ENCODE data around the gene IL3RA.

GRCh38 chrX:1390621-1391369, 54.2 kb downstream of the IL3RA start:
- TF ChIP-seq, protein P1, sequence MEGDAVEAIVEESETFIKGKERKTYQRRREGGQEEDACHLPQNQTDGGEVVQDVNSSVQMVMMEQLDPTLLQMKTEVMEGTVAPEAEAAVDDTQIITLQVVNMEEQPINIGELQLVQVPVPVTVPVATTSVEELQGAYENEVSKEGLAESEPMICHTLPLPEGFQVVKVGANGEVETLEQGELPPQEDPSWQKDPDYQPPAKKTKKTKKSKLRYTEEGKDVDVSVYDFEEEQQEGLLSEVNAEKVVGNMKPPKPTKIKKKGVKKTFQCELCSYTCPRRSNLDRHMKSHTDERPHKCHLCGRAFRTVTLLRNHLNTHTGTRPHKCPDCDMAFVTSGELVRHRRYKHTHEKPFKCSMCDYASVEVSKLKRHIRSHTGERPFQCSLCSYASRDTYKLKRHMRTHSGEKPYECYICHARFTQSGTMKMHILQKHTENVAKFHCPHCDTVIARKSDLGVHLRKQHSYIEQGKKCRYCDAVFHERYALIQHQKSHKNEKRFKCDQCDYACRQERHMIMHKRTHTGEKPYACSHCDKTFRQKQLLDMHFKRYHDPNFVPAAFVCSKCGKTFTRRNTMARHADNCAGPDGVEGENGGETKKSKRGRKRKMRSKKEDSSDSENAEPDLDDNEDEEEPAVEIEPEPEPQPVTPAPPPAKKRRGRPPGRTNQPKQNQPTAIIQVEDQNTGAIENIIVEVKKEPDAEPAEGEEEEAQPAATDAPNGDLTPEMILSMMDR (IDR thresholded peaks at IDR 0.05), result no peak
- TF ChIP-seq ZFX (IDR thresholded peaks at IDR 0.05; ENCODE audit: borderline replicate concordance), result no peak

Data from 22Rv1 (cell line).